H1 (cell line): ENCODE results near the gene SPOUT1. TPM values are rescaled to one million over a fixed set of nuclear protein-coding genes. Genes with fewer than 3 reads are reported as not detected.

Source experiments
- CTCF ChIP-seq, 3 experiments: IDR thresholded peaks; 1 replicate in 2 of 3; 2 replicates in 1 of 3; pipeline versions ENCODE4 v1.5.1 to v1.6.1; 2011; ENCODE audit warnings: low read length in 3 of 3, mild to moderate bottlenecking in 3 of 3, inconsistent platforms in 2 of 3, low read depth in 1 of 3, moderate library complexity in 1 of 3; ENCODE audit not compliant: insufficient read depth in 1 of 3; ENCODE audit errors: control extremely low read depth in 1 of 3
- EZH2 ChIP-seq: fragments of 200-600 bp; sonication (generic); IDR thresholded peaks from 2 replicates; pipeline ENCODE4 v1.7.1; 2012; ENCODE audit warnings: low read depth, mild to moderate bottlenecking, moderate library complexity, low read length, inconsistent platforms; ENCODE audit not compliant: severe bottlenecking
- PHF8 ChIP-seq: fragments of 200-600 bp; sonication (generic); conservative IDR thresholded peaks from 2 replicates; pipeline ENCODE4 v1.7.1; 2012; ENCODE audit warnings: low read depth, mild to moderate bottlenecking, inconsistent platforms, low read length, moderate library complexity
- polyA plus RNA-seq, 7 experiments: library from polyadenylated mRNA; depleted of rRNA in 3 of 7; stranded (reverse) in 5 of 7; unstranded in 2 of 7; fragments of >200 nt in 5 of 7; fragments of 200-250 nt in 2 of 7; gene quantifications; 1 replicate in 5 of 7; 2 replicates in 1 of 7; 4 replicates in 1 of 7; pipeline versions ENCODE4 v1.2.1 to v1.2.3, GENCODE V29; 2011 to 2013; ENCODE audit warnings: missing spikeins in 2 of 7, mixed read lengths in 2 of 7
- total RNA-seq: library from RNA; stranded (reverse); fragmentation: NEBNext Ultra II Directional; extraction: Animal tissue kit (Norgen Biotek cat#: 25700); gene quantifications from 2 replicates; pipeline ENCODE4 v1.2.1, GENCODE V29; 2021

Gene SPOUT1
- total and polyA plus RNA-seq, 2 of the 8 experiments (the other 6 are each of a cell fraction or from before 2014, with no cell fraction given), result 69.2 to 77.8 TPM

GRCh38 chr9:128822407-128823042, 7.1 kb downstream of the SPOUT1 start (continued):
- TF ChIP-seq CTCF (IDR thresholded peaks at IDR 0.05; ENCODE audit: control extremely low read depth in 1 of 3, insufficient read depth in 1 of 3, low read depth in 1 of 3, low read length in 3 of 3) (no peak), PHF8 (no peak), EZH2 (no peak)
